Osteoblast (primary cell): Measurements from ENCODE around the gene CD276. TPM values are rescaled to one million over a fixed set of nuclear protein-coding genes. Genes with fewer than 3 reads are reported as not detected.

Experiments
- DNase-seq: peaks from one replicate; pipeline ENCODE4 v3.0.0; 2011; ENCODE audit warnings: low spot score, mixed read lengths; ENCODE audit not compliant: insufficient read length; ENCODE audit errors: missing footprints
- H2AFZ ChIP-seq: 2 replicates; pipeline ENCODE4 v1.6.0; 2011; ENCODE audit warnings: mild to moderate bottlenecking, low read length
- H3K27ac ChIP-seq: 2 replicates; pipeline ENCODE4 v1.5.1; 2011; ENCODE audit warnings: mild to moderate bottlenecking, low read depth, low read length, moderate library complexity
- H3K27me3 ChIP-seq: 2 replicates; pipeline ENCODE4 v1.6.0; 2012; ENCODE audit warnings: mild to moderate bottlenecking, control low read depth, inconsistent platforms, low read length, moderate library complexity; ENCODE audit not compliant: insufficient read depth
- H3K36me3 ChIP-seq: 2 replicates; pipeline ENCODE4 v1.5.1; 2011; ENCODE audit warnings: mild to moderate bottlenecking, low read length, control low read depth, moderate library complexity; ENCODE audit not compliant: insufficient read depth
- H3K4me1 ChIP-seq: 2 replicates; pipeline ENCODE4 v1.5.1; 2011; ENCODE audit warnings: mild to moderate bottlenecking, low read length, control low read depth, moderate library complexity; ENCODE audit not compliant: insufficient read depth
- H3K4me2 ChIP-seq: 2 replicates; pipeline ENCODE4 v1.6.0; 2011; ENCODE audit warnings: mild to moderate bottlenecking, low read length; ENCODE audit not compliant: insufficient read depth
- H3K4me3 ChIP-seq: fragments of 200-600 bp; sonication (generic); 3 replicates; pipeline ENCODE4 v1.5.1; 2012; ENCODE audit warnings: mild to moderate bottlenecking, low read length, inconsistent platforms; ENCODE audit not compliant: insufficient read depth
- H3K79me2 ChIP-seq: 2 replicates; pipeline ENCODE4 v1.6.0; 2012; ENCODE audit warnings: mild to moderate bottlenecking, low read length, control low read depth, inconsistent platforms; ENCODE audit not compliant: insufficient read depth
- H3K9me3 ChIP-seq: 2 replicates; pipeline ENCODE4 v1.5.1; 2011; ENCODE audit warnings: low read depth, low read length, control low read depth
- H4K20me1 ChIP-seq: 2 replicates; pipeline ENCODE4 v1.6.0; 2012; ENCODE audit warnings: mild to moderate bottlenecking, low read length, control low read depth; ENCODE audit not compliant: insufficient read depth
- CTCF ChIP-seq: IDR thresholded peaks from 2 replicates; pipeline ENCODE4 v1.5.1; 2011; ENCODE audit warnings: mild to moderate bottlenecking, low read depth, low read length, moderate library complexity; ENCODE audit errors: extremely low read depth
- total RNA-seq: library from RNA; depleted of rRNA; stranded (reverse); fragments of >200 nt; gene quantifications from 2 replicates; pipeline ENCODE4 v1.2.3, GENCODE V29; 2012

CD276 gene
- total RNA-seq, 1 donor, result 154 TPM

DNA sequence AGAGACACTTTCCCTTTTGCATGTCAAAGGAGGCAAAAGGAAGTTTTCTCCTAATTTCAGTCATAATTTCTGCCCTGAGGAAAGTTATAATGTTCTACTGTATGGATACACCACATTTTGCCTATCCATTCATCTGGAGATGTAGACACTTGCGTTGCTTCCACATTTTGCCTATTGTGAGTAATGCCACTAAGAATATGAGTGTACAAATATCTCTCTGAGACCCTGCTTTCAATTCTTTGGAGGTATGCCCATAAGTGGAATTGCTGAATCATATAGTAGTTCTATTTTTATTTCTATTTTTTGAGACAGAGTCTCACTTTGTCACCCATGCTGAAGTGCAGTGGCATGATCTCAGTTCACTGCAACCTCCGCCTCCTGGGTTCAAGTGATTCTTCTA, 3.6 kb upstream of the CD276 start:
- DNase-seq, result no peak
- Histone ChIP-seq H3K4me2 (no peak overlapping the region), H3K4me3 (no peak overlapping the region), H3K27me3 (peaks cover 6% of the 10 kb centered on the region), H2AFZ (no peak overlapping the region), H3K4me1 (peaks cover 19% of the 10 kb centered on the region), H3K79me2 (peaks cover 9% of the 10 kb centered on the region), H3K9me3 (no peaks in the 10 kb centered on the region), H3K36me3 (no peaks in the 10 kb centered on the region), H4K20me1 (peaks cover under 1% of the 10 kb centered on the region), H3K27ac (no peak overlapping the region)
- no peak for TF ChIP-seq CTCF

DNA sequence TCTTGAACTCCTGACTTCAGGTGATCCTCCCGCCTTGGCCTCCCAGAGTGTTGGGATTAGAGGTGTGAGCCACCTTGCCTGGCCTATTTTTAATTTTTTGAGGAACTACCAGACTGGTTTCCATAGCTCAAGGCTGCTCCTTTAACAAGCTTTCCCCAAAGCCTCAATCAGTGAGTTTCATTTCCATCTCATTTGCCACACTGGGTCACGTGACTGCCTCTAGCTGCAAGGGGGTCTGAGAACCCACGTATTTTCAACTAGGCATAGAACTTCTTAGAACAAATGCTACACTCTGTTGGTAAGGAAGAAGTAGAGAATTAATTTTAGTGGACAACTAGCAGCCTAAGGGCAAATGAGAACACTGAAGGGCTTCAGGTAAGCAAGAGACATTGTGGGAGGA, 3.1 kb upstream of the CD276 start:
- Histone ChIP-seq H3K36me3 (no peaks in the 10 kb centered on the region), H4K20me1 (peaks cover 6% of the 10 kb centered on the region), H3K27me3 (peaks cover 6% of the 10 kb centered on the region), H3K9me3 (no peaks in the 10 kb centered on the region), H3K27ac (no peak overlapping the region), H3K4me1 (peaks cover 24% of the 10 kb centered on the region), H2AFZ (no peak overlapping the region), H3K4me2 (no peak overlapping the region), H3K79me2 (peaks cover 14% of the 10 kb centered on the region), H3K4me3 (no peak overlapping the region)
- no peak for TF ChIP-seq CTCF
- no peak for DNase-seq

DNA sequence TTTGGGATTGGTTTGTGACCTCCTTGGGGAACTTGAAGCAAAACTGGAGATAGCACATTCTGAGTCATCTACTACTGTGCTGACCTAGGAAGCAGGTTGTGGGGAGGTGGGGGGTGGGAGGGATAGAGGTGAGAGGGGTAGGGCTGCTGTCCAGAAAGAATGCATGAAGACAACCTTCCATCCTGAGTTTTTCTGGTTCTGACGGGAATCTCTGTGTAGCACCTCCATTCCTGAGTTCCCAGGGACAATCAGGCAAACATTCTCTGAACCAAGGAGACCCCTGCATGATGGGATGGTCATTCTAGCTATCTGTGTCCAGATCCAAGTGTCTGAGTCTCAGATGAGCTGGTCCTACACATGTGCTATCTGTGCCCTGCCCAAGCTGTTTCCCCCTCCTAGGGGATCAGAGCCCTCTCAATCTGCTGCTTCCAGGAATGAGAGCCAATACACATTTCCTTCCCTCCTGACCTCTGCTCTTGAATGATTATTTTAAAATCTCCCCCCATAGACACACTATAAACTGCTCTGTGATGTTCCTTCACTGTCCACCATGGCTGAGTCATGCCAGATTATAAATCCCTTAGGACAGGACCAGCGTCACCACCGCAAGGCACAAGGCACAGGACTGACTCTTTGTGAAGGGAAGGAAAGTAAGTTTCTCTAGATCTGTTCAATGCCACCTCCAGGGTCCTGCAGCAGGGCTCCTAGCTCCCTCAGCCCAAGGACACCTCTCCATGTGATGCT, 2.2 kb upstream of the CD276 start:
- peak; percentile 79 for DNase-seq
- Histone ChIP-seq H3K79me2 (peaks cover 24% of the 10 kb centered on the region), H2AFZ (no peak overlapping the region), H3K4me1 (peaks cover 34% of the 10 kb centered on the region), H3K9me3 (no peaks in the 10 kb centered on the region), H3K36me3 (no peaks in the 10 kb centered on the region), H3K4me2 (no peak overlapping the region), H4K20me1 (peaks cover 11% of the 10 kb centered on the region), H3K27me3 (no peaks in the 10 kb centered on the region), H3K27ac (no peak overlapping the region), H3K4me3 (no peak overlapping the region)
- TF ChIP-seq CTCF, result no peak

DNA sequence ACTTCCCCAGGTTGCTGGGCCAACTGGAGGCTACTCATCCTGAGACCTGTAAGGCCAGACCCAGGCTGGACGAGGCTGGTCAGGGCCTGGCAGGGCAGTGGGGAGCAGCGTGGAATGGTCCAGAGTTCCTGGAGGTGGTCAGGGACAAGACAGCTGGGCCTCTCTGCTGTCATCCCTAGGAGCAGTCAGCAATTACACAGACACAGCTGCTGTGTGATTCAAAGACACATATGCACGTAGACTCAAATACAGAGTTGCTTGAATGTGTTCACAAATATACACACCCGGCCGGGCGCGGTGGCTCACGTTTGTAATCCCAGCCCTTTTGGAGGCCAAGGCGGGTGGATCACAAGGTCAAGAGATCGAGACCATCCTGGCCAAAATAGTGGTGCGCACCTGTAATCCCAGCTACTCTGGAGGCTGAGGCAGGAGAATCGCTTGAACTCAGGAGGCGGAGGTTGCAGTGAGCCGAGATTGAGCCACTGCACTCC, 1.5 kb upstream of the CD276 start:
- DNase-seq, result no peak
- Histone ChIP-seq H3K4me2 (no peak overlapping the region), H3K79me2 (peaks cover 30% of the 10 kb centered on the region), H2AFZ (no peak overlapping the region), H3K36me3 (no peaks in the 10 kb centered on the region), H3K4me1 (peaks cover 40% of the 10 kb centered on the region), H3K27ac (no peak overlapping the region), H4K20me1 (peaks cover 16% of the 10 kb centered on the region), H3K9me3 (no peaks in the 10 kb centered on the region), H3K4me3 (no peak overlapping the region), H3K27me3 (no peaks in the 10 kb centered on the region)
- no peak for TF ChIP-seq CTCF
